ENCODE results near the gene CLDN5. TPM values are rescaled to one million over a fixed set of nuclear protein-coding genes. Genes with fewer than 3 reads are reported as not detected.

The CLDN5 gene
- total and polyA plus RNA-seq, 2 of the 8 experiments (the other 6 are each of a cell fraction or from before 2014, with no cell fraction given), result 1.2 to 1.6 TPM

- no peak for TF ChIP-seq NANOG (IDR thresholded peaks at IDR 0.05; ENCODE audit: insufficient read depth, low read depth, low read length, poor library complexity, severe bottlenecking)
Measured at GRCh38 chr22:19549428-19549827, 25.2 kb upstream of the CLDN5 start (continued).

Data from H1 (cell line).